Measurements from ENCODE around the gene TNFRSF1B. TPM values are rescaled to one million over a fixed set of nuclear protein-coding genes. Genes with fewer than 3 reads are reported as not detected.
A peak's percentile ranks its signal among the peaks of the same experiment; 100 is the strongest.

TNFRSF1B gene
- total RNA-seq, 2 experiments from 2014 or later = 187 to 193 TPM

- peaks cover 65% of the 10 kb centered on the region for H3K36me3 Mint-ChIP-seq
- DNase-seq = no peak
- peak overlapping the region; percentile 74 for H3K4me3 Mint-ChIP-seq
- no peaks in the 10 kb centered on the region for H3K27me3 Mint-ChIP-seq
- H3K27ac Mint-ChIP-seq = peak overlapping the region; percentile 96
- peaks cover 4% of the 10 kb centered on the region for H3K9me3 Mint-ChIP-seq
- H3K4me1 Mint-ChIP-seq = peaks cover 86% of the 10 kb centered on the region
Observed at GRCh38 chr1:12173041-12173509, 6.3 kb downstream of the TNFRSF1B start.

GRCh38 chr1:12173631-12174121 lies 6.9 kb downstream of the TNFRSF1B start:
- Mint-ChIP-seq H3K9me3 (peaks cover 4% of the 10 kb centered on the region), H3K27ac (peak overlapping the region; percentile 96), H3K4me3 (peak overlapping the region; percentile 74), H3K27me3 (no peaks in the 10 kb centered on the region), H3K36me3 (peaks cover 65% of the 10 kb centered on the region), H3K4me1 (peaks cover 88% of the 10 kb centered on the region)
- DNase-seq = peak; percentile 87

- Mint-ChIP-seq H3K27me3 (no peaks in the 10 kb centered on the region), H3K4me3 (peak overlapping the region; percentile 74), H3K9me3 (peaks cover 4% of the 10 kb centered on the region), H3K4me1 (peaks cover 88% of the 10 kb centered on the region), H3K36me3 (peaks cover 64% of the 10 kb centered on the region), H3K27ac (peak overlapping the region; percentile 96)
- DNase-seq = no peak
Observed at GRCh38 chr1:12174924-12175810, 8.4 kb downstream of the TNFRSF1B start.

GRCh38 chr1:12176298-12177118 lies 9.7 kb downstream of the TNFRSF1B start:
- peaks cover 56% of the 10 kb centered on the region for H3K36me3 Mint-ChIP-seq

GRCh38 chr1:12177156-12177998 lies 10.6 kb downstream of the TNFRSF1B start:
- Mint-ChIP-seq H3K27me3 (no peaks in the 10 kb centered on the region), H3K36me3 (peaks cover 56% of the 10 kb centered on the region), H3K4me3 (peak overlapping the region; percentile 68), H3K4me1 (peaks cover 84% of the 10 kb centered on the region), H3K9me3 (no peaks in the 10 kb centered on the region), H3K27ac (peak overlapping the region; percentile 93)
- DNase-seq = peak; percentile 47

More at GRCh38 chr1:12176298-12177118, 9.7 kb downstream of the TNFRSF1B start:
- Mint-ChIP-seq H3K27ac (peak overlapping the region; percentile 93), H3K9me3 (peaks cover under 1% of the 10 kb centered on the region), H3K4me3 (peak overlapping the region; percentile 40), H3K4me1 (peaks cover 85% of the 10 kb centered on the region), H3K27me3 (no peaks in the 10 kb centered on the region)
- DNase-seq = no peak

- no peaks in the 10 kb centered on the region for H3K9me3 Mint-ChIP-seq
- H3K27ac Mint-ChIP-seq = peak overlapping the region; percentile 93
- H3K4me1 Mint-ChIP-seq = peaks cover 84% of the 10 kb centered on the region
- H3K4me3 Mint-ChIP-seq = peak overlapping the region; percentile 68
- H3K27me3 Mint-ChIP-seq = no peaks in the 10 kb centered on the region
- peak; percentile 92 for DNase-seq
- peaks cover 62% of the 10 kb centered on the region for H3K36me3 Mint-ChIP-seq
Observed at GRCh38 chr1:12177999-12178441, 11.2 kb downstream of the TNFRSF1B start.

GRCh38 chr1:12178511-12178910 lies 11.7 kb downstream of the TNFRSF1B start:
- H3K27ac Mint-ChIP-seq = peak overlapping the region; percentile 93
- DNase-seq = no peak
- H3K4me1 Mint-ChIP-seq = peaks cover 83% of the 10 kb centered on the region
- peak overlapping the region; percentile 68 for H3K4me3 Mint-ChIP-seq
- peaks cover 62% of the 10 kb centered on the region for H3K36me3 Mint-ChIP-seq
- no peaks in the 10 kb centered on the region for H3K27me3 Mint-ChIP-seq
- no peaks in the 10 kb centered on the region for H3K9me3 Mint-ChIP-seq

GRCh38 chr1:12179111-12179519 lies 12.3 kb downstream of the TNFRSF1B start:
- Mint-ChIP-seq H3K27me3 (no peaks in the 10 kb centered on the region), H3K9me3 (no peaks in the 10 kb centered on the region), H3K36me3 (peaks cover 59% of the 10 kb centered on the region), H3K4me1 (peaks cover 83% of the 10 kb centered on the region), H3K4me3 (peak overlapping the region; percentile 68), H3K27ac (peak overlapping the region; percentile 93)
- peak; percentile 91 for DNase-seq

- peak overlapping the region; percentile 93 for H3K27ac Mint-ChIP-seq
- peak overlapping the region; percentile 68 for H3K4me3 Mint-ChIP-seq
- DNase-seq = no peak
- H3K27me3 Mint-ChIP-seq = no peaks in the 10 kb centered on the region
- peaks cover 79% of the 10 kb centered on the region for H3K4me1 Mint-ChIP-seq
- no peaks in the 10 kb centered on the region for H3K9me3 Mint-ChIP-seq
- peaks cover 58% of the 10 kb centered on the region for H3K36me3 Mint-ChIP-seq
Observed at GRCh38 chr1:12179676-12180075, 12.9 kb downstream of the TNFRSF1B start.

- H3K27me3 Mint-ChIP-seq = no peaks in the 10 kb centered on the region
- no peak for DNase-seq
- H3K27ac Mint-ChIP-seq = no peak overlapping the region
- no peaks in the 10 kb centered on the region for H3K9me3 Mint-ChIP-seq
- no peak overlapping the region for H3K4me3 Mint-ChIP-seq
- peaks cover 78% of the 10 kb centered on the region for H3K4me1 Mint-ChIP-seq
- H3K36me3 Mint-ChIP-seq = peaks cover 56% of the 10 kb centered on the region
Observed at GRCh38 chr1:12180315-12180714, 13.5 kb downstream of the TNFRSF1B start.

GRCh38 chr1:12180903-12181302 lies 14.1 kb downstream of the TNFRSF1B start:
- Mint-ChIP-seq H3K4me3 (no peak overlapping the region), H3K4me1 (peaks cover 73% of the 10 kb centered on the region), H3K27me3 (no peaks in the 10 kb centered on the region), H3K27ac (no peak overlapping the region), H3K9me3 (no peaks in the 10 kb centered on the region), H3K36me3 (peaks cover 51% of the 10 kb centered on the region)
- no peak for DNase-seq

- no peaks in the 10 kb centered on the region for H3K27me3 Mint-ChIP-seq
- H3K27ac Mint-ChIP-seq = no peak overlapping the region
- DNase-seq = no peak
- peaks cover 44% of the 10 kb centered on the region for H3K36me3 Mint-ChIP-seq
- H3K9me3 Mint-ChIP-seq = no peaks in the 10 kb centered on the region
- no peak overlapping the region for H3K4me3 Mint-ChIP-seq
- peaks cover 67% of the 10 kb centered on the region for H3K4me1 Mint-ChIP-seq
Observed at GRCh38 chr1:12181568-12181967, 14.8 kb downstream of the TNFRSF1B start.

GRCh38 chr1:12182410-12182984 lies 15.7 kb downstream of the TNFRSF1B start:
- Mint-ChIP-seq H3K36me3 (peaks cover 40% of the 10 kb centered on the region), H3K9me3 (no peaks in the 10 kb centered on the region), H3K4me1 (peaks cover 63% of the 10 kb centered on the region), H3K27me3 (no peaks in the 10 kb centered on the region), H3K4me3 (no peak overlapping the region), H3K27ac (peak overlapping the region; percentile 2)
- no peak for DNase-seq

Data from activated naive CD8-positive, alpha-beta T cell treated with anti-CD3 and anti-CD28 coated beads for 36 hours (primary cell).